Measurements from ENCODE around the gene NELL1. TPM values are rescaled to one million over a fixed set of nuclear protein-coding genes. Genes with fewer than 3 reads are reported as not detected.

NELL1 gene
- total RNA-seq, 2 donors from 2014 or later, result not detected

- H3K4me3 Mint-ChIP-seq, result no peak overlapping the region
- peaks cover 0 to 1% of the 10 kb centered on the region in 2 donors for H3K36me3 Mint-ChIP-seq (ENCODE audit: insufficient read depth in 2 of 2)
- DNase-seq, result no peak
- H3K27ac Mint-ChIP-seq, result no peak overlapping the region
- no peaks in the 10 kb centered on the region for H3K4me1 Mint-ChIP-seq (ENCODE audit: low read depth)
- no peaks in the 10 kb centered on the region for H3K27me3 Mint-ChIP-seq (ENCODE audit: low read depth)
- no peak for ATAC-seq (replicated peaks in 1 of 2)
- H3K9me3 Mint-ChIP-seq, result peaks cover 2 to 6% of the 10 kb centered on the region in 2 donors
These were observed 844.9 kb downstream of the NELL1 start for GRCh38 chr11:21514316-21514715.

GRCh38 chr11:21520244-21520643 is 850.9 kb downstream of the NELL1 start:
- peaks cover 0 to 4% of the 10 kb centered on the region in 2 donors for H3K36me3 Mint-ChIP-seq (ENCODE audit: insufficient read depth in 2 of 2)

GRCh38 chr11:21529187-21529586 is 859.8 kb downstream of the NELL1 start:
- ATAC-seq (replicated peaks in 1 of 2) (no peak), DNase-seq (no peak)
- no peaks in the 10 kb centered on the region for H3K4me1 Mint-ChIP-seq (ENCODE audit: low read depth)
- peaks cover 7 to 15% of the 10 kb centered on the region in 2 donors for H3K9me3 Mint-ChIP-seq
- H3K27me3 Mint-ChIP-seq (ENCODE audit: low read depth), result no peaks in the 10 kb centered on the region
- no peaks in the 10 kb centered on the region for H3K36me3 Mint-ChIP-seq (ENCODE audit: insufficient read depth in 2 of 2)
- no peak overlapping the region for H3K27ac Mint-ChIP-seq
- no peak overlapping the region for H3K4me3 Mint-ChIP-seq

More at GRCh38 chr11:21520244-21520643, 850.9 kb downstream of the NELL1 start:
- ATAC-seq (replicated peaks in 1 of 2) (no peak), DNase-seq (no peak)
- Mint-ChIP-seq H3K4me3 (no peak overlapping the region), H3K27me3 (ENCODE audit: low read depth) (no peaks in the 10 kb centered on the region), H3K9me3 (peaks cover 10 to 14% of the 10 kb centered on the region in 2 donors), H3K4me1 (ENCODE audit: low read depth) (no peaks in the 10 kb centered on the region), H3K27ac (no peak overlapping the region)

- H3K9me3 Mint-ChIP-seq, result peaks cover 3 to 4% of the 10 kb centered on the region in 2 donors
- ATAC-seq (replicated peaks in 1 of 2) (no peak), DNase-seq (no peak)
- no peak overlapping the region for H3K27ac Mint-ChIP-seq
- no peaks in the 10 kb centered on the region for H3K4me1 Mint-ChIP-seq (ENCODE audit: low read depth)
- no peak overlapping the region for H3K4me3 Mint-ChIP-seq
- no peaks in the 10 kb centered on the region for H3K36me3 Mint-ChIP-seq (ENCODE audit: insufficient read depth in 2 of 2)
- no peaks in the 10 kb centered on the region for H3K27me3 Mint-ChIP-seq (ENCODE audit: low read depth)
These were observed 864.9 kb downstream of the NELL1 start for GRCh38 chr11:21534288-21534687.

- H3K9me3 Mint-ChIP-seq, result peaks cover 6 to 9% of the 10 kb centered on the region in 2 donors
- H3K4me1 Mint-ChIP-seq (ENCODE audit: low read depth), result no peaks in the 10 kb centered on the region
- H3K27me3 Mint-ChIP-seq (ENCODE audit: low read depth), result no peaks in the 10 kb centered on the region
- no peak overlapping the region for H3K4me3 Mint-ChIP-seq
- ATAC-seq (replicated peaks in 1 of 2), result no peak
- DNase-seq, result no peak
- H3K27ac Mint-ChIP-seq, result no peak overlapping the region
- H3K36me3 Mint-ChIP-seq (ENCODE audit: insufficient read depth in 2 of 2), result no peaks in the 10 kb centered on the region
These were observed 868.6 kb downstream of the NELL1 start for GRCh38 chr11:21537980-21538379.

- no peak overlapping the region for H3K4me3 Mint-ChIP-seq
- no peak for DNase-seq
- H3K27ac Mint-ChIP-seq, result no peak overlapping the region
- H3K9me3 Mint-ChIP-seq, result peaks cover 8 to 9% of the 10 kb centered on the region in 2 donors
- no peak for ATAC-seq (replicated peaks in 1 of 2)
- H3K4me1 Mint-ChIP-seq (ENCODE audit: low read depth), result no peaks in the 10 kb centered on the region
- no peaks in the 10 kb centered on the region for H3K27me3 Mint-ChIP-seq (ENCODE audit: low read depth)
- no peaks in the 10 kb centered on the region for H3K36me3 Mint-ChIP-seq (ENCODE audit: insufficient read depth in 2 of 2)
These were observed 871.9 kb downstream of the NELL1 start for GRCh38 chr11:21541187-21541751.

GRCh38 chr11:21543901-21544300 is 874.5 kb downstream of the NELL1 start:
- Mint-ChIP-seq H3K36me3 (ENCODE audit: insufficient read depth in 2 of 2) (no peaks in the 10 kb centered on the region), H3K9me3 (peaks cover 8 to 9% of the 10 kb centered on the region in 2 donors)
- ATAC-seq (replicated peaks in 1 of 2), result no peak

GRCh38 chr11:21545699-21546098 is 876.3 kb downstream of the NELL1 start:
- Mint-ChIP-seq H3K27ac (no peak overlapping the region), H3K36me3 (ENCODE audit: insufficient read depth in 2 of 2) (no peaks in the 10 kb centered on the region), H3K4me1 (ENCODE audit: low read depth) (no peaks in the 10 kb centered on the region), H3K9me3 (peaks cover 4 to 6% of the 10 kb centered on the region in 2 donors), H3K4me3 (no peak overlapping the region), H3K27me3 (ENCODE audit: low read depth) (no peaks in the 10 kb centered on the region)
- ATAC-seq (replicated peaks in 1 of 2) (no peak), DNase-seq (no peak)

More at GRCh38 chr11:21543901-21544300, 874.5 kb downstream of the NELL1 start:
- Mint-ChIP-seq H3K27ac (no peak overlapping the region), H3K27me3 (ENCODE audit: low read depth) (no peaks in the 10 kb centered on the region), H3K4me3 (no peak overlapping the region), H3K4me1 (ENCODE audit: low read depth) (no peaks in the 10 kb centered on the region)
- no peak for DNase-seq

- Mint-ChIP-seq H3K27ac (no peak overlapping the region), H3K9me3 (peaks cover 4 to 6% of the 10 kb centered on the region in 2 donors), H3K36me3 (ENCODE audit: insufficient read depth in 2 of 2) (no peaks in the 10 kb centered on the region), H3K4me3 (no peak overlapping the region), H3K4me1 (ENCODE audit: low read depth) (no peaks in the 10 kb centered on the region), H3K27me3 (ENCODE audit: low read depth) (no peaks in the 10 kb centered on the region)
- ATAC-seq (replicated peaks in 1 of 2), result no peak
- DNase-seq, result no peak
These were observed 877.3 kb downstream of the NELL1 start for GRCh38 chr11:21546703-21547102.

GRCh38 chr11:21552911-21553310 is 883.5 kb downstream of the NELL1 start:
- peaks cover 3 to 7% of the 10 kb centered on the region in 2 donors for H3K9me3 Mint-ChIP-seq
- no peak overlapping the region for H3K27ac Mint-ChIP-seq
- no peak for ATAC-seq (replicated peaks in 1 of 2)
- H3K36me3 Mint-ChIP-seq (ENCODE audit: insufficient read depth in 2 of 2), result no peaks in the 10 kb centered on the region
- no peak overlapping the region for H3K4me3 Mint-ChIP-seq
- no peak for DNase-seq
- no peaks in the 10 kb centered on the region for H3K4me1 Mint-ChIP-seq (ENCODE audit: low read depth)
- no peaks in the 10 kb centered on the region for H3K27me3 Mint-ChIP-seq (ENCODE audit: low read depth)

- no peak overlapping the region for H3K27ac Mint-ChIP-seq
- ATAC-seq (replicated peaks in 1 of 2) (no peak), DNase-seq (no peak)
- no peaks in the 10 kb centered on the region for H3K36me3 Mint-ChIP-seq (ENCODE audit: insufficient read depth in 2 of 2)
- H3K27me3 Mint-ChIP-seq (ENCODE audit: low read depth), result no peaks in the 10 kb centered on the region
- H3K4me1 Mint-ChIP-seq (ENCODE audit: low read depth), result no peaks in the 10 kb centered on the region
- H3K4me3 Mint-ChIP-seq, result no peak overlapping the region
- H3K9me3 Mint-ChIP-seq, result peaks cover 3 to 7% of the 10 kb centered on the region in 2 donors
These were observed 884.4 kb downstream of the NELL1 start for GRCh38 chr11:21553795-21554194.

GRCh38 chr11:21554284-21554683 is 884.9 kb downstream of the NELL1 start:
- no peaks in the 10 kb centered on the region for H3K4me1 Mint-ChIP-seq (ENCODE audit: low read depth)
- H3K36me3 Mint-ChIP-seq (ENCODE audit: insufficient read depth in 2 of 2), result no peaks in the 10 kb centered on the region
- H3K9me3 Mint-ChIP-seq, result peaks cover 3 to 7% of the 10 kb centered on the region in 2 donors
- DNase-seq (no peak), ATAC-seq (replicated peaks in 1 of 2) (no peak)
- no peak overlapping the region for H3K4me3 Mint-ChIP-seq
- H3K27ac Mint-ChIP-seq, result no peak overlapping the region
- no peaks in the 10 kb centered on the region for H3K27me3 Mint-ChIP-seq (ENCODE audit: low read depth)

GRCh38 chr11:21556926-21557325 is 887.5 kb downstream of the NELL1 start:
- no peak overlapping the region for H3K27ac Mint-ChIP-seq
- no peaks in the 10 kb centered on the region for H3K4me1 Mint-ChIP-seq (ENCODE audit: low read depth)
- ATAC-seq (replicated peaks in 1 of 2) (no peak), DNase-seq (no peak)
- no peaks in the 10 kb centered on the region for H3K27me3 Mint-ChIP-seq (ENCODE audit: low read depth)
- no peak overlapping the region for H3K4me3 Mint-ChIP-seq
- peaks cover 6 to 14% of the 10 kb centered on the region in 2 donors for H3K9me3 Mint-ChIP-seq
- H3K36me3 Mint-ChIP-seq (ENCODE audit: insufficient read depth in 2 of 2), result no peaks in the 10 kb centered on the region

- H3K4me3 Mint-ChIP-seq, result no peak overlapping the region
- DNase-seq, result no peak
- H3K27ac Mint-ChIP-seq, result no peak overlapping the region
- no peaks in the 10 kb centered on the region for H3K4me1 Mint-ChIP-seq (ENCODE audit: low read depth)
- no peaks in the 10 kb centered on the region for H3K27me3 Mint-ChIP-seq (ENCODE audit: low read depth)
- ATAC-seq (replicated peaks in 1 of 2), result no peak
- no peaks in the 10 kb centered on the region for H3K36me3 Mint-ChIP-seq (ENCODE audit: insufficient read depth in 2 of 2)
- H3K9me3 Mint-ChIP-seq, result peaks cover 10 to 14% of the 10 kb centered on the region in 2 donors
These were observed 891.1 kb downstream of the NELL1 start for GRCh38 chr11:21560466-21560975.

Measured in activated T-cell treated with anti-CD3 and anti-CD28 coated beads, Interleukin-2, amount 50 U/mL, for 72 hours (primary cell).